Measurements from ENCODE around the gene IQSEC3.

DNA sequence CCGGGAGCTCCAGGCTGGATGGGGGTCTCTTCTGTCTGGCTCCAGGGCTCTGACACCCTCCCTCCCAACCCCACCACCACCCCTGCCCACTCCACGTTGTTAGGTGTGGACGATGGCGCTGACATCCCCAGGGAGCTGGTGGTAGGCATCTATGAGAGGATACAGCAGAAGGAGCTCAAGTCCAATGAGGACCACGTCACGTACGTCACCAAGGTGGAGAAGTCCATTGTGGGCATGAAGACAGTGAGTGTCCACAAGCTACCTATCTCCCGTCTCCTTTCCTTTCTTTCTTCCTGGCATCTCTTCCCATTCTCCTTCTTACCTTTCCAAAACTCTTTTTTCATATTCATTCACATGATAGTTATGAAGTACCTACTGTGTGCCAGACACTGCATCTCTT lies 95.3 kb downstream of the IQSEC3 start:
- TF ChIP-seq TAF1 (IDR thresholded peaks at IDR 0.05; ENCODE audit: borderline replicate concordance, low read depth, low read length): no peak
- TF ChIP-seq POLR2A (IDR thresholded peaks at IDR 0.05; ENCODE audit: low read depth, low read length): no peak
- no peak for TF ChIP-seq POLR2AphosphoS5 (IDR thresholded peaks at IDR 0.05; ENCODE audit: low read depth, low read length)
